Esophagus squamous epithelium (tissue), 5 donors: ENCODE data around the gene ARHGAP26. TPM values are rescaled to one million over a fixed set of nuclear protein-coding genes. Genes with fewer than 3 reads are reported as not detected.
"Not testable (repeated sequence)": the region's sequence is repeated elsewhere in the genome, so short reads cannot be mapped to it uniquely, and the experiment has no call there.

Experiments
- DNase-seq: peaks from one replicate; lab custom pipeline; 2025; lab: John Stamatoyannopoulos, UW
- H3K27ac ChIP-seq, 4 donors: fragments of 200-600 bp; sonication (generic); one replicate each; pipeline ENCODE4 v1.5.1; 2016 to 2019; ENCODE audit warnings: mild to moderate bottlenecking in 1 of 4
- H3K27me3 ChIP-seq, 4 donors: fragments of 200-600 bp; sonication (generic); 1 replicate in 3 of 4; 2 replicates in 1 of 4; pipeline versions ENCODE4 v1.5.1 to v1.6.0; 2017 to 2021; ENCODE audit warnings: antibody characterized with exemption in 1 of 4
- H3K36me3 ChIP-seq, 3 donors: fragments of 200-600 bp; sonication (generic); one replicate each; pipeline ENCODE4 v1.5.1; 2016 to 2019
- H3K4me1 ChIP-seq, 3 donors: fragments of 200-600 bp; sonication (generic); one replicate each; pipeline ENCODE4 v1.5.1; 2017 to 2019
- H3K4me3 ChIP-seq, 4 donors: fragments of 200-600 bp; sonication (generic); 1 replicate in 3 of 4; 2 replicates in 1 of 4; pipeline ENCODE4 v1.5.1; 2016 to 2019; ENCODE audit warnings: mild to moderate bottlenecking in 2 of 4, moderate library complexity in 1 of 4
- H3K9me3 ChIP-seq, 3 donors: fragments of 200-600 bp; sonication (generic); one replicate each; pipeline ENCODE4 v1.5.1; 2016 to 2019
- CTCF ChIP-seq, 6 experiments: fragments of 450-650 bp in 4 of 6; fragments of 200-600 bp in 2 of 6; sonication (generic) in 2 of 6; IDR thresholded peaks; one replicate each; pipeline ENCODE4 v1.5.1; 2016 to 2019; ENCODE audit warnings: antibody characterized with exemption in 6 of 6, mild to moderate bottlenecking in 4 of 6, moderate library complexity in 4 of 6
- POLR2A ChIP-seq, 4 donors: fragments of 450-650 bp; IDR thresholded peaks; one replicate each; pipeline ENCODE4 v1.6.1; 2017; ENCODE audit warnings: antibody characterized with exemption in 4 of 4, mild to moderate bottlenecking in 4 of 4, moderate library complexity in 3 of 4
- WGBS, 2 donors: methylation state at CpG; one replicate each; pipeline ENCODE4 v1.1.5; 2018; 5-methylcytosine and 5-hydroxymethylcytosine counted together
- intact Hi-C: fragments of 100-400 bp; cut with DNase I; formaldehyde crosslinking; loops from one replicate; pipeline ENCODE4 v1.15.0; 2022
- total RNA-seq, 4 donors: library from RNA; depleted of rRNA; stranded (reverse); fragments of >200 nt; gene quantifications; one replicate each; pipeline ENCODE4 v1.1.0, GENCODE V29; 2016
- donor health status: DM: yes; HTN: yes; CAD: no.

ARHGAP26 gene
- total RNA-seq, 4 donors from 2014 or later: 4.4 to 18.7 (median 15.4) TPM

- Histone ChIP-seq H3K27ac (peak overlapping the region; percentile 24 to 78 (median 56)), H3K4me1 (peaks cover 19 to 31% (median 24%) of the 10 kb centered on the region in 3 donors), H3K36me3 (no peaks in the 10 kb centered on the region), H3K9me3 (no peaks in the 10 kb centered on the region), H3K27me3 (no peaks in the 10 kb centered on the region), H3K4me3 (peak overlapping the region in 1 of 4 donors; percentile 18)
- no peak for TF ChIP-seq CTCF (IDR thresholded peaks at IDR 0.05)
- no peak for TF ChIP-seq POLR2A (IDR thresholded peaks at IDR 0.05)
- 16 to 24% methylated on average over 6 of the region's 6 CpGs for WGBS, 2 donors
- DNase-seq: no peak
- intact Hi-C loops: no loop called here
Observed at GRCh38 chr5:142981886-142982820, 212.0 kb downstream of the ARHGAP26 start.

DNA sequence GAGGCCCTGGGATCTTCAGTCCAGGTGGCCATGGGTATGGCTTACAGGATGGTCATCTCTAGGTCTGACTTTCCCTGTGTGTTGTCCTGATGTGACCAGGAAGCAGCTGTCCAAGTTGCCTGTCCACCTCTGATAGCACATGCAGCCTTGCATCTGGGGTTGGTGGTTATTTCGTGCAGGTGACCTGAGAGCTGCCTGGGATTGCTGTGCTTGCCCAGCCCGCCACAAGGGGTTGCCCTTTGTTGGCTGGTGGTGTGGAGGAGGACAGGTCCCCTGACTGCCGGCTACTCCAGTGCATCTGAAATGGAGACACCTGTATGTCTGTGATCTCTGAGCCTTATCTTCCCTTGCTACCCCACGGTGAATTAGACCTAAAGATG lies 212.6 kb downstream of the ARHGAP26 start:
- H3K9me3 ChIP-seq: no peaks in the 10 kb centered on the region
- intact Hi-C loops: no loop called here
- DNase-seq: no peak
- WGBS, 2 donors: 63 to 100% methylated on average over 1 to 2 of the region's 4 CpGs
- H3K27me3 ChIP-seq: no peaks in the 10 kb centered on the region
- H3K4me1 ChIP-seq: peaks cover 19 to 31% (median 24%) of the 10 kb centered on the region in 3 donors
- no peak overlapping the region for H3K4me3 ChIP-seq
- TF ChIP-seq CTCF (IDR thresholded peaks at IDR 0.05) (no peak), POLR2A (IDR thresholded peaks at IDR 0.05) (no peak)
- no peaks in the 10 kb centered on the region for H3K36me3 ChIP-seq
- H3K27ac ChIP-seq: peak overlapping the region; percentile 24 to 78 (median 56)

- intact Hi-C loops: no loop called here
Observed at GRCh38 chr5:142984011-142984410, 213.8 kb downstream of the ARHGAP26 start.

DNA sequence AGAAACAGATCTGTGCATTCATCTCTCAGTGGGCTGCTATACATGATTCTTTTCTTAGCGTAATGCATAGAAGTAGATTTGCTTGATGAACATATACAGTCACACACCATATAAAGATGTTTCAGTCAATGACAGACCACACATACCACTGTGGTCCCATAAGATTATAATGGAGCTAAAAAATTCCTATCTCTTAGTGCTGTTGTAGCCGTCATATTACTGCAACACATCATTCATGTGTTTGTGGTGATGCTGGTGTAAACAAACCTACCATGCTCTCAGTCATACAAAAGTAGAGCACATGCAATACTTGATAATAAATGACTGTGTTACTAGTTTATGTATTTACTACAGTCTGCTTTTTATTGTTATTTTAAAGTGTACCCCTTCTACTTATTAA lies 214.3 kb downstream of the ARHGAP26 start:
- 94 to 95% methylated on average over 2 of the region's 2 CpGs for WGBS, 2 donors
- Histone ChIP-seq H3K27ac (no peak overlapping the region), H3K36me3 (no peaks in the 10 kb centered on the region), H3K4me3 (no peak overlapping the region), H3K4me1 (peaks cover 19 to 30% (median 24%) of the 10 kb centered on the region in 3 donors), H3K9me3 (no peaks in the 10 kb centered on the region), H3K27me3 (no peaks in the 10 kb centered on the region)
- DNase-seq: no peak
- intact Hi-C loops: no loop called here
- TF ChIP-seq POLR2A (IDR thresholded peaks at IDR 0.05) (no peak), CTCF (IDR thresholded peaks at IDR 0.05) (no peak)

More at GRCh38 chr5:142984011-142984410, 213.8 kb downstream of the ARHGAP26 start:
- H3K4me1 ChIP-seq: peaks cover 19 to 31% (median 24%) of the 10 kb centered on the region in 3 donors
- H3K4me3 ChIP-seq: no peak overlapping the region
- H3K27ac ChIP-seq: no peak overlapping the region
- H3K9me3 ChIP-seq: no peaks in the 10 kb centered on the region
- TF ChIP-seq CTCF (IDR thresholded peaks at IDR 0.05) (no peak), POLR2A (IDR thresholded peaks at IDR 0.05) (no peak)
- WGBS, 2 donors: 54 to 80% methylated on average over 1 of the region's 1 CpG
- H3K27me3 ChIP-seq: no peaks in the 10 kb centered on the region
- no peaks in the 10 kb centered on the region for H3K36me3 ChIP-seq
- DNase-seq: no peak

- H3K4me3 ChIP-seq, H3K4me1 ChIP-seq, H3K36me3 ChIP-seq, H3K9me3 ChIP-seq, H3K27ac ChIP-seq, H3K27me3 ChIP-seq, intact Hi-C loops, DNase-seq: not testable (repeated sequence)
- WGBS, 2 donors: 86 to 100% methylated on average over 1 of the region's 1 CpG
Observed at GRCh38 chr5:142989270-142989669, 219.1 kb downstream of the ARHGAP26 start.

DNA sequence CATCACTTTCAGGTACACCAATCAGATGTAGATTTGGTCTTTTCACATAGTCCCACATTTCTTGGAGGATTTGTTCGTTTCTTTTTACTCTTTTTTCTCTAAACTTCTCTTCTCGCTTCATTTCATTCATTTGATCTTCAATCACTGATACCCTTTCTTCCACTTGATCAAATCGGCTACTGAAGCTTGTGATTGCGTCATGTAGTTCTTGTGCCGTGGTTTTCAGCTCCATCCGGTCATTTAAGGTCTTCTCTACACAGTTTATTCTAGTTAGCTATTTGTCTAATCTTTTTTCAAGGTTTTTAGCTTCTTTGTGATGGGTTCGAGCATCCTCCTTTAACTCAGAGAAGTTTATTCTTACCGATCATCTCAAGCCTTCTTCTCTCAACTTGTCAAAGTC lies 219.9 kb downstream of the ARHGAP26 start:
- H3K4me1 ChIP-seq, H3K4me3 ChIP-seq, intact Hi-C loops, H3K36me3 ChIP-seq, H3K27me3 ChIP-seq, DNase-seq, H3K27ac ChIP-seq, H3K9me3 ChIP-seq: not testable (repeated sequence)
- 92 to 95% methylated on average over 8 of the region's 8 CpGs for WGBS, 2 donors
